GM19452 (cell line): ENCODE results near the gene DNAH5.

Experiments
- ATAC-seq: cut with Tn5 transposase; IDR thresholded peaks from one replicate; pipeline ENCODE4 v1.9.1; 2021; ENCODE audit not compliant: unreplicated experiment

Gene DNAH5

GRCh38 chr5:13739479-13739878 is 205.0 kb downstream of the DNAH5 start:
- no peak for ATAC-seq

GRCh38 chr5:13735691-13736090 is 208.8 kb downstream of the DNAH5 start:
- ATAC-seq: no peak

GRCh38 chr5:13731121-13731628 is 213.3 kb downstream of the DNAH5 start:
- no peak for ATAC-seq

GRCh38 chr5:13708906-13709305 is 235.6 kb downstream of the DNAH5 start:
- no peak for ATAC-seq

- ATAC-seq: no peak
Measured at GRCh38 chr5:13708432-13708831, 236.1 kb downstream of the DNAH5 start.

- ATAC-seq: no peak
Measured at GRCh38 chr5:13704396-13704795, 240.1 kb downstream of the DNAH5 start.

DNA sequence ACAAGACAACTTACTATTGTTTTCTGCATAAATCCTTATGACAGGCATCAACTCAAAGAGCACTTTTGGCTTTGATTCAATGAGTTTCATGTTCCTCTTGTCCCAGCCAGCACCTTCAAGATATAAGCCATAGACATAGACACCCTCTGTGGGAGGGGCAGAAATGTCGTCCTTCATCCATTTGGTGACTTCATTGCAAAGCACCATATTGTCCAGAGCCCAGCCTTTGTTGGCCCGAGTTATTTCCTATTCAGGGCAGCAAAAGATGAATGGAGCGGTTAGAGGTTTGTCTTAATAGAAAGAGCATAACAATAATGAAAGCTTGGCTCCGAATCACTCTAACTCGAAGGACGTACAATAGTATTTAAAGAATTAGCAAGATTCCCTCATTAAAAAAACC is 243.9 kb downstream of the DNAH5 start:
- ATAC-seq: no peak

DNA sequence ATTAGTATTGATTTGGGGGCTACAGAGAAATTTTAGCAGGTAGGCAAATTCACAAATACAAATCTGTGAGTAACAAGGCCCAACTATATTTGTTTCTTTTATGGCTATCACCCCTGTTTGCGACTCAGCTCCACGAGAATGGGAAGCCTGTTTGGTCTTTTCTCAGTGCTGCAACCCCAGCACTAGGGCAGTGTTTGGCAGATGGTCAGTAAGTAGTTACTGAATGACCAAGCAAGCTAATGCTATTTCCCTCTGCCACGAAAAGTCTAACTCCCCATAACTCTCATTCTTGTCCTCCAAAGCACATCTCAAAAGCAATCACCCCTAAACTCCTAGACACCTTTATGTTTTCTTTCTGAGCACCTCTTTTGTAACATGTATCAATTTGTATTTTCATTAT is 245.6 kb downstream of the DNAH5 start:
- no peak for ATAC-seq

GRCh38 chr5:13695076-13695712 is 249.3 kb downstream of the DNAH5 start:
- ATAC-seq: no peak

- ATAC-seq: no peak
Measured at GRCh38 chr5:13692172-13692571, 252.3 kb downstream of the DNAH5 start.

GRCh38 chr5:13676531-13676930 is 268.0 kb downstream of the DNAH5 start:
- no peak for ATAC-seq

DNA sequence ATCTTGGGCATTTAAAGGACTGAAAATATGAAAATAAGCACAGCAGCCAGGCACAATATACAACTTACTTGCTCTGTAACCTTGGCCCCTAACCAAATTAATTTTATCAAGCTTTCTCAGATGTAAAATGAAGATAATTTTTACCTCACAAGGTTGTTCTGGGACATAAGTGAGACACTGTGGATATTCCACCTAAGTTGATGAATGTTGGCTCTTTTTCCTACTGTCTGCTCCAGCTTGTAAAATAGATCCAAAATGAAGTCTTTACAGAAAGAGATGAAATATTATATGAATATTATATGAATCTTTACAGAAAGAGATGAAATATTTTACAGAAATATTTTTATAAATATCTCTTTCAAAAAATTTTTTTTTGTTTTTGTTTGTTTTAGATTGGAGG is 270.1 kb downstream of the DNAH5 start:
- no peak for ATAC-seq

DNA sequence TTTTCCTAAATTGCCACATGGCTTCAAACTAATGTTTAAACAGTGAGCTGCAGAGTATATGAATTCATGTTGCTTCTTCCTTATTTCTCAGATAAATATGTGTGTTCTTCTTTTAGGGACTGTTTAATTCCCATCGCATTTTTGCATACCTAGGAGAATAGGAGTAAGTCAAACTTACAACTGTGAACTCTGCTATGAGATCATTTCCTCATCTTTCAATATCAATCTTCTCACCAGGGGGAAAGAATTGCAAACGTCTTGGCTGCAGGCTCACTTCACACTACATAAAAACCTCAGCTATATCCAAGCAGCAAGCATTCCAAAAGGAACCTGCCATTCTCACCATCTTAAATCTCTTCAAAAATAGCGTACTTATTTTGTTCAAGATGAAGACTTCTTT is 271.0 kb downstream of the DNAH5 start:
- ATAC-seq: no peak

GRCh38 chr5:13664377-13664776 is 280.1 kb downstream of the DNAH5 start:
- ATAC-seq: no peak

DNA sequence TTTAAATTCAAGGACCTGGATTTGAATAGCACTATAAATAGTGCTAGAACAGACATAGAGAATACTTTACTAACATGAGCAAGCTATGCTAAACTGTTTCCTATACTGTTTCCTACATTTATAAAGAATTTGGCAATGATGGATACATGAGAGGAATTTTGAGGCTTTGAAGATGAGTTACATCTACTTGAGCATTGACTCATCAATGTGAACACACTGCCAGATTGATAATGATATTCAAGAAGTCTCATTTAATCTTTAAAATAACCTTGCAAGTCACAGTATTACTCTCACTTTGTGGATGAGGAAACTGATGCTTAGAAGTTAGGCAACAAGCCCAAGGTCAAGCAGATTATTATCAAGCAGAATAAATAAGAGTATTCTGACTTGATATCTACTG is 281.9 kb downstream of the DNAH5 start:
- ATAC-seq: no peak

DNA sequence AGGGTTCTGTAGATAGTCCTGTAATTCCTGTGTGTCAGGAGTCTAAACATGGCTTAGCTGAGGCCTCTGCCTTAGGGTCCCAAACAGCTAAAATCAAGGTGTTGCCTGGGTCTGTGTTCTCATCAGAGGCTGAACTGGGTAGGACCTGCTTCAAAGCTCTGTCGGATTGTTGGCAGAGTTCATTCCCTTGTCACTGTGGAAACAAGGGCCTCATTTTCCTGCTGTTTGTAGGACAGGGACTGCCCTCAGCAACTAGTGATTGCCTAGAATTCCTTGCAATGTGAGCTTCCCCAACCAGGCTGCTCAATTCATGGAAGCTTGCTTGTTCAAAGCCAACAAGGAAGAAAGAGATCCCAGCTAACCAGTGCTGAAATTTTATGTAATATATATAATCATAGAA is 283.2 kb downstream of the DNAH5 start:
- ATAC-seq: no peak

GRCh38 chr5:13660072-13660471 is 284.4 kb downstream of the DNAH5 start:
- no peak for ATAC-seq

DNA sequence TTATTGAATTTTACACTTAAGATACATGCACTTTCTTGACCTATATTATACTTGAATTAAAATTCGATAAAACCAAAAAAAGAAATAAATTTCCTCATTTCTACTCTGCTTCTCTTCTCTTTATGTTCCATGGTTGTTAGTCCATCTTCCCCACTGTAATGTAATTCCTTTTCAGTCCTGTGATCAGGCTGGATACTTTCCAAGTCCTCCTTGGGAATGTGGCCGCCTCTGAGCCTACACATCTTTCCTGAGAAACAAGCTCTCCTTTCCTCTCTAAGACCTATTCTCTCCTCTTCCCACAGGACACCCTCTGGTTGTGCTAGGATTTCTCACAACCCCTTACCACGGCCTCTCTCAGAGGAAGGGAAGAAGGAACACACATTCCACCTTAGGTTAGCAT is 285.1 kb downstream of the DNAH5 start:
- ATAC-seq: no peak

DNA sequence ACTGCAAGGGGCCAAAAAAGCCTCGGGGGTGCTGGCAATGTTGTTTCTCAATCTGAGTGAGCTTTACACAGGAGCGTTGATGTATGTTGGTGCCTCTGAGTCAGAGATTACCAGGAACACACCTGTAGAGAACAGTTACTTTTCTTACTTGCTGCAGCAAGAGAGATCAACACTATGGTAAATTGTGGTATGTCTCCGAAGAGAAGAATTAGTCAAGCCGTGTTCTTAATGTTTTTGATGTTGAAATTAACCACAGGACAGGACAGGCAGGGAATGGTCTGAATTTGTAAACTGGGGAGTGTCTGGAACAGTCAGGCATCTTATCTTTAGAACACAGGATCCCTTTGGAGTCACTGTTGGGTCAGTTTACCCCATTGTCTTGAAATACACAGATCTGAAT is 285.7 kb downstream of the DNAH5 start:
- no peak for ATAC-seq

DNA sequence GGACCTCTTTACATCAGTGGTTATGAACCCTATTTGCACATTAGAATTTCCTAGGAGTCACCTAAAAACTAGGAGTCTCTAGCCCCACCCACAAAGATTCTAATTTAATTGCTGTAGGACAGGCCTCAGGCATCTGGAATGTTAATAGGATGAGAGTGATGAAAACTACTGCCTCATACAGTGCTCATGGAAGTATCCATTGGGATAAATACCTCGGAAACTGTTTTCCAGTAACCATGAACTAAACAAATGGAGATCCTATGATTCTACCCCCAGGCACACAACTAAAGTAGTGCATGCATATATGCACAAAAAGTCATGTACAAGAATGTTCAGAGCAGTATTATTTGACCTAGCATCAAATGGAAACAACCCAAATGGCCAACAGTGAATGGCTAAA is 286.3 kb downstream of the DNAH5 start:
- no peak for ATAC-seq

- ATAC-seq: no peak
Measured at GRCh38 chr5:13653709-13654108, 290.8 kb downstream of the DNAH5 start.

DNA sequence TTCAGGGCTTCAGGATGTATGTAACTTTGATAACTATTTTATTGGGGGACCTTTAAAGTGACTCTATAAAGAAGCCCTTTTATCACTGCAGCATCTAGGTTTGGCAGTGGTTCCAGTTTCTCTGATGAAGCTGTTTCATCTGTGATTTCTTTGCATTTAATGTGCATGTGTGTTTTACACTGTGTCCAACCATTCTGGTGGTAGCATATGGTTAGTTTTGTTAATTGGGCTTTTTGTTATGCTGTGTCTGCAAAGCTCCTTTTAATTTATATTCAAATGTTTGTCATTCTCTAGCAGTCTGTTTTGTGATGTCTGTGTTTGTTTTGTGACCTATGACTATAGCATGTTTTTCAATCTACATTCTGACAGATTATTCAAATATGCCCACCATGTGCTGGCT is 294.8 kb downstream of the DNAH5 start:
- ATAC-seq: no peak

- no peak for ATAC-seq
Measured at GRCh38 chr5:13648822-13649221, 295.7 kb downstream of the DNAH5 start.
